Neuronal stem cell (in vitro differentiated cells): ENCODE data around the gene PPFIBP1.

ENCODE experiments used
- DNase-seq: peaks from one replicate; pipeline ENCODE4 v3.0.0-alpha.2; 2013; ENCODE audit warnings: low spot score
- H2AFZ ChIP-seq: one replicate; pipeline ENCODE4 v1.6.1; 2013; ENCODE audit warnings: mild to moderate bottlenecking, low read length, inconsistent platforms
- H2AK5ac ChIP-seq: 2 replicates; pipeline ENCODE4 v1.6.1; 2013; ENCODE audit warnings: low read depth, mild to moderate bottlenecking, inconsistent platforms, low read length, moderate library complexity, mixed read lengths
- H2BK120ac ChIP-seq: 2 replicates; pipeline ENCODE4 v1.6.1; 2013; ENCODE audit warnings: low read depth, mild to moderate bottlenecking, inconsistent platforms, low read length, moderate library complexity, mixed read lengths
- H2BK12ac ChIP-seq: one replicate; pipeline ENCODE4 v1.6.1; 2013; ENCODE audit warnings: low read length, inconsistent platforms
- H2BK15ac ChIP-seq: 2 replicates; pipeline ENCODE4 v1.6.1; 2013; ENCODE audit warnings: mild to moderate bottlenecking, low read length, inconsistent platforms, mixed read lengths
- H2BK5ac ChIP-seq: one replicate; pipeline ENCODE4 v1.6.1; 2013; ENCODE audit warnings: inconsistent platforms, mild to moderate bottlenecking, low read length, moderate library complexity
- H3K14ac ChIP-seq: one replicate; pipeline ENCODE4 v1.6.1; 2013; ENCODE audit warnings: low read length, inconsistent platforms
- H3K18ac ChIP-seq: 2 replicates; pipeline ENCODE4 v1.6.1; 2013; ENCODE audit warnings: low read length, inconsistent platforms
- H3K23ac ChIP-seq: 2 replicates; pipeline ENCODE4 v1.6.1; 2013; ENCODE audit warnings: low read depth, mild to moderate bottlenecking, mixed read lengths, low read length, inconsistent platforms; ENCODE audit not compliant: poor library complexity
- H3K27ac ChIP-seq: replicated peaks from 3 replicates; pipeline ENCODE4 v1.5.1; 2013; ENCODE audit warnings: low read length, inconsistent platforms
- H3K27me3 ChIP-seq, 3 experiments: 2 replicates each; pipeline ENCODE4 v1.6.1; 2013; ENCODE audit warnings: low read length in 3 of 3, mild to moderate bottlenecking in 2 of 3, inconsistent platforms in 1 of 3, low read depth in 1 of 3, mixed read lengths in 1 of 3, moderate library complexity in 1 of 3; ENCODE audit not compliant: control insufficient read depth in 3 of 3, insufficient read depth in 3 of 3
- H3K36me3 ChIP-seq, 2 donors: replicated peaks in 1 of 2; 2 replicates each; pipeline ENCODE4 v1.6.1; 2013; ENCODE audit warnings: low read length in 2 of 2; ENCODE audit not compliant: control insufficient read depth in 2 of 2, insufficient read depth in 2 of 2
- H3K4ac ChIP-seq: 2 replicates; pipeline ENCODE4 v1.6.1; 2013; ENCODE audit warnings: inconsistent platforms, mild to moderate bottlenecking, low read length, moderate library complexity
- H3K4me1 ChIP-seq, 2 donors: 1 replicate in 1 of 2; 2 replicates in 1 of 2; pipeline ENCODE4 v1.6.1; 2013; ENCODE audit warnings: low read length in 2 of 2, low read depth in 1 of 2; ENCODE audit not compliant: control insufficient read depth in 2 of 2, insufficient read depth in 1 of 2
- H3K4me2 ChIP-seq: one replicate; pipeline ENCODE4 v1.6.1; 2013; ENCODE audit warnings: mild to moderate bottlenecking, low read length, inconsistent platforms; ENCODE audit not compliant: insufficient read depth, poor library complexity, severe bottlenecking
- H3K4me3 ChIP-seq, 2 donors: 2 replicates each; pipeline ENCODE4 v1.5.1; 2013; ENCODE audit warnings: low read length in 2 of 2, mild to moderate bottlenecking in 2 of 2, inconsistent platforms in 1 of 2, moderate library complexity in 1 of 2
- H3K79me1 ChIP-seq: one replicate; pipeline ENCODE4 v1.6.1; 2013; ENCODE audit warnings: low read depth, mild to moderate bottlenecking, inconsistent platforms, low read length, moderate library complexity
- H3K9ac ChIP-seq: one replicate; pipeline ENCODE4 v1.6.1; 2013; ENCODE audit warnings: mild to moderate bottlenecking, low read depth, low read length, inconsistent platforms; ENCODE audit not compliant: poor library complexity
- H3K9me3 ChIP-seq, 2 donors: replicated peaks in 1 of 2; 2 replicates each; pipeline versions ENCODE3 to v1.6.1; 2013; ENCODE audit warnings: low read length in 2 of 2, mild to moderate bottlenecking in 2 of 2, inconsistent platforms in 1 of 2, low read depth in 1 of 2, mixed read lengths in 1 of 2, moderate library complexity in 1 of 2; ENCODE audit not compliant: control insufficient read depth in 2 of 2, insufficient read depth in 1 of 2
- H4K8ac ChIP-seq: one replicate; pipeline ENCODE4 v1.6.1; 2013; ENCODE audit warnings: low read depth, mild to moderate bottlenecking, inconsistent platforms, low read length, moderate library complexity
- H4K91ac ChIP-seq: one replicate; pipeline ENCODE4 v1.6.1; 2013; ENCODE audit warnings: low read length, low read depth, mild to moderate bottlenecking, inconsistent platforms; ENCODE audit not compliant: poor library complexity
- WGBS, 2 donors: extraction: QIAGEN DNeasy Blood & Tissue Kit; methylation state at CpG; one replicate each; pipeline ENCODE4 v1.1.7; 2013; ENCODE audit warnings: missing lambda C conversion rate in 2 of 2, mixed read lengths in 1 of 2; ENCODE audit not compliant: insufficient read length in 2 of 2, insufficient replicate concordance in 1 of 2; ENCODE audit errors: extremely low coverage in 2 of 2; 5-methylcytosine and 5-hydroxymethylcytosine counted together

Gene PPFIBP1

DNA sequence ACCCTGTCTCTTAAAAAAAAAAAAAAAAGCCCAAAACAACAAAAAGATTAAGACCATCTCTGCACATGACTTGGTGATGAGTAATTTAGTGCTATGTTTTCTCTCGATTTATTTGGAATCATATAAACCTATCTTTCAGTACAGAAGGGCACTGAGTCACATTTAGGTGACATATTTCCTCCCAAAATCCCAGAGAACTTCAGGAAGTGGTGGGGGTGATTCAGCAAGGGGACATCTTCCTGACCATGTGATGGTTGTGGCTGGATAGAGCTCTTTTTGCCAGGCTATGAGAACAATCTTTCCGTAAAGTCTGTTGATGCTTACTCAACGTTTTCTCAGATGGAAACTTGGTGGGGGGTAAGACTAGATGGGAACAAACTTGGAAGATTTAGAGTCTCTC lies 50.0 kb downstream of the PPFIBP1 start:
- Histone ChIP-seq H2BK120ac (no peak overlapping the region), H3K4me1 (peaks cover 0 to 2% of the 10 kb centered on the region in 2 donors), H3K79me1 (no peaks in the 10 kb centered on the region), H4K8ac (no peak overlapping the region), H3K9me3 (no peaks in the 10 kb centered on the region), H2AFZ (no peak overlapping the region), H2BK15ac (no peak overlapping the region), H3K4me3 (no peak overlapping the region), H3K36me3 (peaks cover under 1 to 3% of the 10 kb centered on the region in 2 donors), H3K27me3 (no peaks in the 10 kb centered on the region), H2BK5ac (no peak overlapping the region), H3K4ac (no peak overlapping the region), H3K9ac (no peak overlapping the region), H2AK5ac (no peak overlapping the region), H3K18ac (no peak overlapping the region), H3K23ac (no peak overlapping the region), H2BK12ac (no peak overlapping the region), H3K4me2 (no peak overlapping the region), H4K91ac (no peak overlapping the region), H3K27ac (no peak overlapping the region), H3K14ac (no peak overlapping the region)
- DNase-seq: no peak
- no CpG with 5 or more reads among the region's 3 CpGs for WGBS, 2 donors

DNA sequence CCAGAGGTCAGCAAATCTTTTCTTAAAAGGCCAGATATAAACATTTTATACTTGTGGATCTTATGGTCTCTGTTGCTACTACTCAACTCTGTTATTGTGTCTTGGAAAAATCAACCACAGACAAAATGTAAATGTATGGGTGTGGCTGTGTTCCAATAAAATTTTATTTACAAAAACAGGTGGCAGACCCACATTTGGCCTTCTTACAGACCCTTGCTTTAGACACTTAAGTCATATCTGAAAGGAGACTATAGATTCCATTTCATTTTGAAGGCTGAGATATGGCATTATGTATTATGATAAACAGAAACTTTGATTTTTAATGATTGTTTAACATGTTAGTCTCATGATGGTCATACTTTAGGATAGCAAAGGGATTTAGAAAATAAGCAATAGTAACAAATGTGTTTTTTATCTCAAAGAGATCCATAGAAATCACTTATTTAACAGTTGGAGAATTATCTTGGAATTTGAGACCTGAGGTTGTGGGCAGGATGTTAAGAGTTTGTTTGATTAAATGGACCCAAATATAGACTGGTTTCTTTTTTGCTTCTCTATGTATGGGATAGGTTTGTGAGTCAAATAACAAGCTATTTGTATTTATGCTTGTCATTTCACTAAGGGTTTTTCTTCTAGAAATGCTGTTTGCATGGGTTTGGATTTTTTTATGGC lies 51.2 kb downstream of the PPFIBP1 start:
- Histone ChIP-seq H3K27ac (no peak overlapping the region), H4K8ac (no peak overlapping the region), H3K4me2 (no peak overlapping the region), H2BK15ac (no peak overlapping the region), H2BK5ac (no peak overlapping the region), H3K4me3 (no peak overlapping the region), H3K4ac (no peak overlapping the region), H2AK5ac (no peak overlapping the region), H3K18ac (no peak overlapping the region), H3K4me1 (peaks cover 0 to 2% of the 10 kb centered on the region in 2 donors), H3K9me3 (no peaks in the 10 kb centered on the region), H3K79me1 (no peaks in the 10 kb centered on the region), H3K36me3 (peaks cover 3 to 11% of the 10 kb centered on the region in 2 donors), H3K27me3 (no peaks in the 10 kb centered on the region), H4K91ac (no peak overlapping the region), H2AFZ (no peak overlapping the region), H2BK12ac (no peak overlapping the region), H2BK120ac (no peak overlapping the region), H3K14ac (no peak overlapping the region), H3K23ac (no peak overlapping the region), H3K9ac (no peak overlapping the region)
- DNase-seq: no peak

DNA sequence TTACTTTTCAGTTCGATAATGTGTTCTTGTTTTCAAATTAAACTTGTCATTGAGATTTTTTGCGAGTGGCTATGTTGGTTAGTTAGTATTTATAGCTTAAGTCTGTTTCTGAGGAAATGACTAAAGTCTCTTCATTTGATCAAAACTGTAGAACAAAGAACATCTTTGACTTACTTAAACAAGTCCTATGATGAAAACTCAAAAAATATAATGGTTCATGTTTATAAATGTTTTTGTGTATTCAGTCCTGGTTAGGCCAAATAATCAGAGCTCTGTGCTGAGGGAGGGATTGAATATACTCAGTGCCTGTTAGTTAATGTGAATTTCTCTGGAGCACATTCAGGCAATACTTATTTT lies 51.7 kb downstream of the PPFIBP1 start:
- no peak overlapping the region for H2BK120ac ChIP-seq
- no peak overlapping the region for H3K23ac ChIP-seq
- peaks cover 0 to 2% of the 10 kb centered on the region in 2 donors for H3K4me1 ChIP-seq
- H3K4me2 ChIP-seq: no peak overlapping the region
- H2AFZ ChIP-seq: no peak overlapping the region
- peaks cover 3 to 11% of the 10 kb centered on the region in 2 donors for H3K36me3 ChIP-seq
- no peaks in the 10 kb centered on the region for H3K9me3 ChIP-seq
- no peak for DNase-seq
- H3K27ac ChIP-seq: no peak overlapping the region
- H2BK15ac ChIP-seq: no peak overlapping the region
- WGBS, 2 donors: no CpG with 5 or more reads among the region's 2 CpGs
- H3K27me3 ChIP-seq: no peaks in the 10 kb centered on the region
- no peak overlapping the region for H2BK12ac ChIP-seq
- no peak overlapping the region for H2AK5ac ChIP-seq
- no peak overlapping the region for H2BK5ac ChIP-seq
- no peak overlapping the region for H4K8ac ChIP-seq
- H3K79me1 ChIP-seq: no peaks in the 10 kb centered on the region
- H3K14ac ChIP-seq: no peak overlapping the region
- H3K4ac ChIP-seq: no peak overlapping the region
- H3K4me3 ChIP-seq: no peak overlapping the region
- H3K9ac ChIP-seq: no peak overlapping the region
- no peak overlapping the region for H3K18ac ChIP-seq
- H4K91ac ChIP-seq: no peak overlapping the region

DNA sequence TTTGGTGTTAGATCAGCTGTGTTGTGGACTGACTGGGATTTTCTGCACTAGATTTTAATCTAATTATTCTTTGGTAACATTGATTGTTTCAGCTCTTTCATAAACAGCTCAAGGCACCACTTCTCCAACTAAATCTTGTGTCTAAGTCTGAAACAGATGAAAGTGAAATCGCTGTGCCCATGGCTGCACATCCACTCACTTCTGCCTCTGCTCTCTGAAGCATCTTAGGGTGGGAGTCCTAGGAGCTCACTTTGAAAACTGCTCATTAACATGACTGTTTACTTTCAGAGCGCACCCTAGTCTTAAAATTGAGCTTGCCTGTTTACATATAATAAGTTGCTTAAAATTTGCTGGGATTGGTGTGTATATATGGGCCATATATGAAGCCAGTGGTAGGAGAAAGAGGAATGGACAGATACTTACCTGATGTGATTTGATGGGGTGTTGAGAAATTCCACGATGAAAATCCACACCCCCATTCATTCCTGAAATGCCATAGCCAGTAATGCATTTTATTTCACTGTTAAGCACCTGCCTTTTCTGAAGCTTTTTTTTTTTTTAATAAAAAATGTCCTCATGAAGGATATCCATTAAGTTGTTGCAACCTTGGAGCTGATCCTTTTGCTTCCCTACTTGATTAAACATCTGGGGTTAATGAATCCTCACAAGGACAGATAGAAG lies 52.8 kb downstream of the PPFIBP1 start:
- H3K9me3 ChIP-seq: no peaks in the 10 kb centered on the region
- H3K27ac ChIP-seq: no peak overlapping the region
- no peak overlapping the region for H3K14ac ChIP-seq
- no peak for DNase-seq
- no peak overlapping the region for H3K9ac ChIP-seq
- no peak overlapping the region for H4K8ac ChIP-seq
- no peak overlapping the region for H2BK15ac ChIP-seq
- no peaks in the 10 kb centered on the region for H3K79me1 ChIP-seq
- H3K18ac ChIP-seq: no peak overlapping the region
- H3K4ac ChIP-seq: no peak overlapping the region
- H3K4me2 ChIP-seq: no peak overlapping the region
- peaks cover 0 to 2% of the 10 kb centered on the region in 2 donors for H3K4me1 ChIP-seq
- no peak overlapping the region for H2AK5ac ChIP-seq
- H4K91ac ChIP-seq: no peak overlapping the region
- no peak overlapping the region for H2AFZ ChIP-seq
- H2BK12ac ChIP-seq: no peak overlapping the region
- no peak overlapping the region for H3K23ac ChIP-seq
- WGBS, 2 donors: no CpG with 5 or more reads among the region's 3 CpGs
- no peaks in the 10 kb centered on the region for H3K27me3 ChIP-seq
- peaks cover 3 to 11% of the 10 kb centered on the region in 2 donors for H3K36me3 ChIP-seq
- H3K4me3 ChIP-seq: no peak overlapping the region
- no peak overlapping the region for H2BK5ac ChIP-seq
- H2BK120ac ChIP-seq: no peak overlapping the region
